K562 (cell line): ENCODE measurements around the gene HPCAL1. TPM values are rescaled to one million over a fixed set of nuclear protein-coding genes. Genes with fewer than 3 reads are reported as not detected.

Experiments
- ATAC-seq: fragments of 200-7000 bp; cut with Tn5 transposase; 3 replicates; pipeline ENCODE4 v1.9.1; 2020; ENCODE audit warnings: moderate library complexity
- BruUV-seq: library from RNA; stranded (reverse); fragments of 400-500 nt; replicated peaks from 2 replicates; lab custom pipeline; 2021; lab: Mats Ljungman, UMichigan
- CTCF ChIA-PET: fragments of 300-600 bp; formaldehyde crosslinking; extraction: SDS; loops from one replicate; lab custom pipeline; 2021; ENCODE audit warnings: low intra/inter-chr PET ratio; lab: Yijun Ruan, JAX
- POLR2A ChIA-PET: fragments of 300-600, 350-650 bp; sonication (Branson Sonifier 250); formaldehyde crosslinking; extraction: SDS; loops from one replicate; lab custom pipeline; 2021; ENCODE audit warnings: antibody characterized with exemption, inconsistent platforms; lab: Yijun Ruan, JAX
- DNase-seq, 4 experiments: peaks; one replicate each; pipeline versions ENCODE4 v3.0.0 to v3.0.0-alpha.2; 2011 to 2018; ENCODE audit warnings: low spot score in 3 of 4, mixed read lengths in 3 of 4; ENCODE audit errors: extremely low read depth in 1 of 4
- FAIRE-seq: peaks from 2 replicates; lab custom pipeline; 2011; peaks lifted over from hg19 to GRCh38; lab: Jason Lieb, UNC
- H2AFZ ChIP-seq: 2 replicates; pipeline ENCODE4 v1.6.0; 2011; ENCODE audit warnings: low read depth, low read length, control low read depth, inconsistent platforms
- H3K27ac ChIP-seq: fragments of 200-600 bp; 3 replicates; pipeline ENCODE4 v1.8.0; 2011; ENCODE audit warnings: low read depth, mild to moderate bottlenecking, control low read depth, inconsistent platforms, low read length, moderate library complexity, mixed read lengths; ENCODE audit errors: extremely low read depth
- H3K27me3 ChIP-seq, 2 experiments: fragments of 300-600 bp in 1 of 2; 2 replicates in 1 of 2; 3 replicates in 1 of 2; pipeline versions ENCODE4 v1.6.0 to v1.8.0; 2011; ENCODE audit warnings: inconsistent platforms in 2 of 2, low read length in 2 of 2, mild to moderate bottlenecking in 1 of 2, mixed read lengths in 1 of 2, moderate library complexity in 1 of 2; ENCODE audit not compliant: control insufficient read depth in 2 of 2, insufficient read depth in 2 of 2
- H3K36me3 ChIP-seq: fragments of 300-600 bp; 3 replicates; pipeline ENCODE4 v1.8.0; 2011; ENCODE audit warnings: mild to moderate bottlenecking, low read length, inconsistent platforms; ENCODE audit not compliant: control insufficient read depth, insufficient read depth
- H3K4me1 ChIP-seq, 2 experiments: fragments of 200-600 bp in 1 of 2; replicated peaks in 1 of 2; 2 replicates in 1 of 2; 3 replicates in 1 of 2; pipeline versions ENCODE4 v1.5.1 to v1.8.0; 2011; ENCODE audit warnings: inconsistent platforms in 2 of 2, low read length in 2 of 2, mild to moderate bottlenecking in 1 of 2, mixed read lengths in 1 of 2, moderate library complexity in 1 of 2; ENCODE audit not compliant: control insufficient read depth in 2 of 2, insufficient read depth in 2 of 2
- H3K4me2 ChIP-seq: 2 replicates; pipeline ENCODE4 v1.6.1; 2011; ENCODE audit warnings: low read length, control low read depth, inconsistent platforms, mixed read lengths; ENCODE audit not compliant: insufficient read depth
- H3K4me3 ChIP-seq: fragments of 200-600 bp; sonication (generic), shearing (Covaris generic); 2 replicates; pipeline ENCODE4 v1.5.1; 2016; ENCODE audit warnings: control low read depth, inconsistent platforms
- H3K79me2 ChIP-seq: fragments of 200-600 bp; 3 replicates; pipeline ENCODE4 v1.8.0; 2011; ENCODE audit warnings: low read length, inconsistent platforms; ENCODE audit not compliant: control insufficient read depth, insufficient read depth
- H3K9ac ChIP-seq, 2 experiments: 2 replicates each; pipeline versions ENCODE4 v1.6.0 to v1.6.1; 2011; ENCODE audit warnings: low read depth in 2 of 2, low read length in 2 of 2, control low read depth in 1 of 2, inconsistent platforms in 1 of 2, mild to moderate bottlenecking in 1 of 2, mixed read lengths in 1 of 2; ENCODE audit not compliant: insufficient read depth in 1 of 2
- H3K9me1 ChIP-seq: one replicate; pipeline ENCODE4 v1.6.0; 2011; ENCODE audit warnings: inconsistent platforms, mild to moderate bottlenecking, low read length, moderate library complexity; ENCODE audit not compliant: control insufficient read depth, insufficient read depth
- H3K9me3 ChIP-seq: replicated peaks from 2 replicates; pipeline ENCODE4 v1.5.1; 2011; ENCODE audit warnings: low read depth, low read length, inconsistent platforms; ENCODE audit not compliant: control insufficient read depth, insufficient read depth
- H4K20me1 ChIP-seq: replicated peaks from 2 replicates; pipeline ENCODE4 v1.6.1; 2011; ENCODE audit warnings: low read length, inconsistent platforms, mixed read lengths; ENCODE audit not compliant: control insufficient read depth, insufficient read depth
- DACH1 ChIP-seq: fragments of 450-650 bp; IDR thresholded peaks from 2 replicates; pipeline ENCODE4 v1.6.1; 2018; ENCODE audit not compliant: partially characterized antibody
- ESRRB ChIP-seq: fragments of 250-450 bp; sonication (Bioruptor Pico); IDR thresholded peaks from 2 replicates; pipeline ENCODE4 v1.5.0; 2020; ENCODE audit warnings: mild to moderate bottlenecking, moderate library complexity, borderline replicate concordance
- HDAC3 ChIP-seq: fragments of 450-650 bp; IDR thresholded peaks from 2 replicates; pipeline ENCODE4 v1.6.1; 2018; ENCODE audit warnings: borderline replicate concordance, mild to moderate bottlenecking, moderate library complexity; ENCODE audit not compliant: partially characterized antibody
- LEF1 ChIP-seq: fragments of 450-650 bp; IDR thresholded peaks from 2 replicates; pipeline ENCODE4 v1.6.1; 2016; ENCODE audit warnings: mild to moderate bottlenecking
- NCOA1 ChIP-seq: fragments of 450-650 bp; IDR thresholded peaks from 2 replicates; pipeline ENCODE4 v1.6.1; 2016; ENCODE audit warnings: low read depth
- ZNF444 ChIP-seq: fragments of 250-450 bp; sonication (Bioruptor Pico); IDR thresholded peaks from 2 replicates; pipeline ENCODE4 v1.4.0; 2020; ENCODE audit warnings: mild to moderate bottlenecking, moderate library complexity
- ZNF75A ChIP-seq: fragments of 450-650 bp; formaldehyde crosslinking; IDR thresholded peaks from 2 replicates; pipeline ENCODE4 v1.4.0; 2020; ENCODE audit warnings: mild to moderate bottlenecking
- WGBS: fragments of 100-300 bp; shearing (Covaris generic); methylation state at CpG from one replicate; pipeline ENCODE4 v1.1.6; 2016; ENCODE audit warnings: low coverage, mixed read lengths; ENCODE audit not compliant: insufficient coverage; ENCODE audit errors: missing lambda C conversion rate; 5-methylcytosine and 5-hydroxymethylcytosine counted together
- in situ Hi-C: fragments of 300-500 bp; cut with MboI; formaldehyde crosslinking; loops from 4 replicates; pipeline ENCODE4 v1.15.0; 2018; ENCODE audit warnings: inconsistent platforms, mixed read lengths
- intact Hi-C: fragments of 100-400 bp; cut with micrococcal nuclease; formaldehyde crosslinking; loops from 2 replicates; pipeline ENCODE4 v1.14.2; 2022
- polyA plus RNA-seq, 8 experiments: library from polyadenylated mRNA; depleted of rRNA in 4 of 8; stranded (reverse) in 5 of 8; unstranded in 3 of 8; fragments of >200 nt; fragmentation: Nextera tagmentation in 2 of 8; fragmentation: Illumina TruSeq in 1 of 8; extraction: Ambion mirVana in 2 of 8; extraction: Trizol in 1 of 8; gene quantifications; 2 replicates each; pipeline versions ENCODE4 v1.2.1 to v1.2.3, GENCODE V29; 2011 to 2014; ENCODE audit warnings: inconsistent platforms in 1 of 8, missing spikeins in 1 of 8
- total RNA-seq, 7 experiments: library from RNA; depleted of rRNA in 6 of 7; stranded (reverse); fragments of >200 nt in 6 of 7; fragmentation: Illumina TruSeq in 2 of 7; extraction: Trizol in 2 of 7; gene quantifications; 2 replicates each; pipeline versions ENCODE4 v1.2.1 to v1.2.3, GENCODE V29; 2011 to 2021; ENCODE audit warnings: low replicate concordance in 1 of 7
- TF ChIP-seq, protein P1 (sequence below), 2 experiments: fragments of 450-650 bp; formaldehyde crosslinking in 1 of 2; IDR thresholded peaks; 2 replicates each; pipeline versions ENCODE4 v1.4.0 to v1.6.1; 2014 to 2020; ENCODE audit warnings: mild to moderate bottlenecking in 2 of 2, borderline replicate concordance in 1 of 2, low read depth in 1 of 2

HPCAL1 gene
- total and polyA plus RNA-seq, 9 of the 15 experiments (the other 6 are each of a cell fraction or from before 2014, with no cell fraction given) = 2.7 to 65.5 (median 23.9) TPM

DNA sequence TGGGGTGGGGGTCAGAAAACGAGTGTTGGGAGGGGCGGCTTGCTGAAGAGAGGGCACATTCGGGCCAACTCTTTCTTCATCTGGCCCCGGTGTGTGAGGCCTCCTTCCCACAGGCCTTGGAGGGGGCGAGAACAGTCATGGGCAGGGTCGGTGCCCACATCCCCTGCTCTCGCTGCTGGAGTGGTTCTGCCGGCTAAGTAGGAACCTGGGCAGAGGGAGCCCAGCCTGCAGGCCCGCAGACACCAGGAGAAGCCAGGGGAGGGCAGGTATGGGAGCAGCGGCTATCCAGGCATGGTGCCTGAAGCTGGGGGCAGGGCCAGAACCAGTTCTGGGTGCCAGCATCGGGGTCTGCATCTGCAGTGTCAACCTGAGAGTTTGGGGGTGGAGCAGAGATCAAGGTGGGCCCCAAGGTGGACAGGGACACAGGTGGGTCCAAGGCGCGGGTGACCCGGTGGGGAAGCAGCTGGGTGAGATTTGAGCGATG is 46.6 kb upstream of the HPCAL1 start:
- FAIRE-seq = no peak
- Histone ChIP-seq H2AFZ (no peak overlapping the region), H3K79me2 (no peaks in the 10 kb centered on the region), H3K36me3 (no peaks in the 10 kb centered on the region), H3K9me1 (peaks cover 3% of the 10 kb centered on the region), H3K9ac (peak overlapping the region in 1 of 2 experiments; percentile 68; a peak in 2 of 4 replicates), H3K9me3 (no peaks in the 10 kb centered on the region), H3K27me3 (no peaks in the 10 kb centered on the region), H3K4me1 (peaks cover 22 to 45% of the 10 kb centered on the region in 2 experiments), H3K4me3 (no peak overlapping the region), H4K20me1 (no peaks in the 10 kb centered on the region), H3K27ac (no peak overlapping the region), H3K4me2 (no peak overlapping the region)
- WGBS = 73% methylated on average over 11 of the region's 15 CpGs
- no TSS peak for BruUV-seq
- ChIA-PET POLR2A (interaction anchor here (2.0 kb wide), 1 partner anchor 11 kb away, joined by 7 read pairs; no protein-coding TSS in a partner anchor), CTCF (no interaction called here)
- in situ Hi-C loops = loop anchor here (25.0 kb wide), 1 partner anchor 156 kb away; no protein-coding TSS in a partner anchor
- TF ChIP-seq ZNF75A (CRISPR knock-in tag) (no peak), ESRRB (no peak), HDAC3 (no peak), NCOA1 (no peak), LEF1 (no peak), DACH1 (no peak), ZNF444 (CRISPR knock-in tag) (no peak)
- TF ChIP-seq, protein P1, sequence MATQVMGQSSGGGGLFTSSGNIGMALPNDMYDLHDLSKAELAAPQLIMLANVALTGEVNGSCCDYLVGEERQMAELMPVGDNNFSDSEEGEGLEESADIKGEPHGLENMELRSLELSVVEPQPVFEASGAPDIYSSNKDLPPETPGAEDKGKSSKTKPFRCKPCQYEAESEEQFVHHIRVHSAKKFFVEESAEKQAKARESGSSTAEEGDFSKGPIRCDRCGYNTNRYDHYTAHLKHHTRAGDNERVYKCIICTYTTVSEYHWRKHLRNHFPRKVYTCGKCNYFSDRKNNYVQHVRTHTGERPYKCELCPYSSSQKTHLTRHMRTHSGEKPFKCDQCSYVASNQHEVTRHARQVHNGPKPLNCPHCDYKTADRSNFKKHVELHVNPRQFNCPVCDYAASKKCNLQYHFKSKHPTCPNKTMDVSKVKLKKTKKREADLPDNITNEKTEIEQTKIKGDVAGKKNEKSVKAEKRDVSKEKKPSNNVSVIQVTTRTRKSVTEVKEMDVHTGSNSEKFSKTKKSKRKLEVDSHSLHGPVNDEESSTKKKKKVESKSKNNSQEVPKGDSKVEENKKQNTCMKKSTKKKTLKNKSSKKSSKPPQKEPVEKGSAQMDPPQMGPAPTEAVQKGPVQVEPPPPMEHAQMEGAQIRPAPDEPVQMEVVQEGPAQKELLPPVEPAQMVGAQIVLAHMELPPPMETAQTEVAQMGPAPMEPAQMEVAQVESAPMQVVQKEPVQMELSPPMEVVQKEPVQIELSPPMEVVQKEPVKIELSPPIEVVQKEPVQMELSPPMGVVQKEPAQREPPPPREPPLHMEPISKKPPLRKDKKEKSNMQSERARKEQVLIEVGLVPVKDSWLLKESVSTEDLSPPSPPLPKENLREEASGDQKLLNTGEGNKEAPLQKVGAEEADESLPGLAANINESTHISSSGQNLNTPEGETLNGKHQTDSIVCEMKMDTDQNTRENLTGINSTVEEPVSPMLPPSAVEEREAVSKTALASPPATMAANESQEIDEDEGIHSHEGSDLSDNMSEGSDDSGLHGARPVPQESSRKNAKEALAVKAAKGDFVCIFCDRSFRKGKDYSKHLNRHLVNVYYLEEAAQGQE (IDR thresholded peaks at IDR 0.05; ENCODE audit: borderline replicate concordance) = no peak
- TF ChIP-seq, protein P1 (CRISPR knock-in tag; IDR thresholded peaks at IDR 0.05; ENCODE audit: low read depth) = no peak
- intact Hi-C loops = no loop called here
- ATAC-seq = no peak
- no peak for DNase-seq
